ENCODE results near the gene TGM2. TPM values are rescaled to one million over a fixed set of nuclear protein-coding genes. Genes with fewer than 3 reads are reported as not detected.

The TGM2 gene
- total and polyA plus RNA-seq, 9 of the 15 experiments (the other 6 are each of a cell fraction or from before 2014, with no cell fraction given), result 5.5 to 78.5 (median 37.6) TPM

DNA sequence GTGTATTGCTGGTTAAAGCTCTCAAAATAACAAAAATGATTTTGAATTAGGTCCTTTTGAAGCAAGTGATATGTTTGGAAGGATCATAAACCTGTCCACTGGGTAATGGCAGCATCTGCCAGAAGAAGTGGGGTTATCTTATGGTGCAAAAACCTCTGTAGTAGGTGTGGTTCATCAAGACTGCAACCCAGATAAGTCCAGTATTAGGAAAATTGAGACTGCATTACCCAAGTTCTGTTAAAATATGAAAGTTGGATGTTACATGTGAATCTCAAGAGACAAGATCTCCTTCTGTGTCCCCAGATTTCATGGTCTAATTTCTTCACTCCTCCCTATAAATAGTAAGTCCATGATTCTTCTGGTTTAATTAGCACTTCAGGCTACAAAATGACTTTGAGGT is 72.2 kb downstream of the TGM2 start (continued):
- peak; percentile 45 for TF ChIP-seq TCF3 (CRISPR knock-in tag; IDR thresholded peaks at IDR 0.05)

DNA sequence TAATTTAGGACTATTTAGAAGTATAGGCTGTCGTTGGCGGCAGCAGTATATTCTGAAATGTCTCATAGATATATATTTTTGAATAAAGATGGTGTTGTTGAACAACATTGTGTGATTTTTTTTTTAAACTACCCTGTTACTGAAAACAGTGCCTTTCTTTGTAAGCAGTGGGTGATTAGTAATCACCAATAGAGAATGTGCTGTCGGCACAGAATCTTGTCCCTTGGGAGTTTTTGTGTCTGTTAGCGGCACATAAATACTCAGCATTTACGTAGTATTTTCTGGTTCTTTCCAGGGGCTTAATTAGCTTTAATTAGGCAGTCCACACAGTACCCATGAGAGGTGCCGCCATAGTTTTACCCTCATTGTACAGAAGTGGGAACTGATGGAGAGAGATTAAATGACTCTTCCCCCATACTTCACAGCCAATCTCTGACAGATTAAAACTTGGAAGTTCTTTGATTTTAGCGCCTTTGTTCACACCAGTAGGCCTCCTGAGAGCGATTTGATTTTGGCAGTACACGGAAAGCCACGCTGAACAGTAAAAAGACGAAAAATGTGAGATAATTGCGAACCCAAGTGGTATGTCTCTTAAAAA is 72.7 kb downstream of the TGM2 start:
- no peaks in the 10 kb centered on the region for H4K20me1 ChIP-seq (replicated peaks; ENCODE audit: control insufficient read depth, insufficient read depth, low read length)
- FAIRE-seq, result no peak
- TF ChIP-seq CBFB (CRISPR knock-in tag; IDR thresholded peaks at IDR 0.05), result no peak
- TF ChIP-seq, protein P1, sequence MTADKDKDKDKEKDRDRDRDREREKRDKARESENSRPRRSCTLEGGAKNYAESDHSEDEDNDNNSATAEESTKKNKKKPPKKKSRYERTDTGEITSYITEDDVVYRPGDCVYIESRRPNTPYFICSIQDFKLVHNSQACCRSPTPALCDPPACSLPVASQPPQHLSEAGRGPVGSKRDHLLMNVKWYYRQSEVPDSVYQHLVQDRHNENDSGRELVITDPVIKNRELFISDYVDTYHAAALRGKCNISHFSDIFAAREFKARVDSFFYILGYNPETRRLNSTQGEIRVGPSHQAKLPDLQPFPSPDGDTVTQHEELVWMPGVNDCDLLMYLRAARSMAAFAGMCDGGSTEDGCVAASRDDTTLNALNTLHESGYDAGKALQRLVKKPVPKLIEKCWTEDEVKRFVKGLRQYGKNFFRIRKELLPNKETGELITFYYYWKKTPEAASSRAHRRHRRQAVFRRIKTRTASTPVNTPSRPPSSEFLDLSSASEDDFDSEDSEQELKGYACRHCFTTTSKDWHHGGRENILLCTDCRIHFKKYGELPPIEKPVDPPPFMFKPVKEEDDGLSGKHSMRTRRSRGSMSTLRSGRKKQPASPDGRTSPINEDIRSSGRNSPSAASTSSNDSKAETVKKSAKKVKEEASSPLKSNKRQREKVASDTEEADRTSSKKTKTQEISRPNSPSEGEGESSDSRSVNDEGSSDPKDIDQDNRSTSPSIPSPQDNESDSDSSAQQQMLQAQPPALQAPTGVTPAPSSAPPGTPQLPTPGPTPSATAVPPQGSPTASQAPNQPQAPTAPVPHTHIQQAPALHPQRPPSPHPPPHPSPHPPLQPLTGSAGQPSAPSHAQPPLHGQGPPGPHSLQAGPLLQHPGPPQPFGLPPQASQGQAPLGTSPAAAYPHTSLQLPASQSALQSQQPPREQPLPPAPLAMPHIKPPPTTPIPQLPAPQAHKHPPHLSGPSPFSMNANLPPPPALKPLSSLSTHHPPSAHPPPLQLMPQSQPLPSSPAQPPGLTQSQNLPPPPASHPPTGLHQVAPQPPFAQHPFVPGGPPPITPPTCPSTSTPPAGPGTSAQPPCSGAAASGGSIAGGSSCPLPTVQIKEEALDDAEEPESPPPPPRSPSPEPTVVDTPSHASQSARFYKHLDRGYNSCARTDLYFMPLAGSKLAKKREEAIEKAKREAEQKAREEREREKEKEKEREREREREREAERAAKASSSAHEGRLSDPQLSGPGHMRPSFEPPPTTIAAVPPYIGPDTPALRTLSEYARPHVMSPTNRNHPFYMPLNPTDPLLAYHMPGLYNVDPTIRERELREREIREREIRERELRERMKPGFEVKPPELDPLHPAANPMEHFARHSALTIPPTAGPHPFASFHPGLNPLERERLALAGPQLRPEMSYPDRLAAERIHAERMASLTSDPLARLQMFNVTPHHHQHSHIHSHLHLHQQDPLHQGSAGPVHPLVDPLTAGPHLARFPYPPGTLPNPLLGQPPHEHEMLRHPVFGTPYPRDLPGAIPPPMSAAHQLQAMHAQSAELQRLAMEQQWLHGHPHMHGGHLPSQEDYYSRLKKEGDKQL (CRISPR knock-in tag; IDR thresholded peaks at IDR 0.05; ENCODE audit: borderline replicate concordance), result no peak
- TF ChIP-seq, protein P2, sequence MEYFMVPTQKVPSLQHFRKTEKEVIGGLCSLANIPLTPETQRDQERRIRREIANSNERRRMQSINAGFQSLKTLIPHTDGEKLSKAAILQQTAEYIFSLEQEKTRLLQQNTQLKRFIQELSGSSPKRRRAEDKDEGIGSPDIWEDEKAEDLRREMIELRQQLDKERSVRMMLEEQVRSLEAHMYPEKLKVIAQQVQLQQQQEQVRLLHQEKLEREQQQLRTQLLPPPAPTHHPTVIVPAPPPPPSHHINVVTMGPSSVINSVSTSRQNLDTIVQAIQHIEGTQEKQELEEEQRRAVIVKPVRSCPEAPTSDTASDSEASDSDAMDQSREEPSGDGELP (CRISPR knock-in tag; IDR thresholded peaks at IDR 0.05; ENCODE audit: borderline replicate concordance), result no peak
- no peak for TF ChIP-seq ETV1 (tag; conservative IDR thresholded peaks at IDR 0.05; ENCODE audit: low read depth)
- TF ChIP-seq, protein P3, sequence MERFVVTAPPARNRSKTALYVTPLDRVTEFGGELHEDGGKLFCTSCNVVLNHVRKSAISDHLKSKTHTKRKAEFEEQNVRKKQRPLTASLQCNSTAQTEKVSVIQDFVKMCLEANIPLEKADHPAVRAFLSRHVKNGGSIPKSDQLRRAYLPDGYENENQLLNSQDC (CRISPR knock-in tag; IDR thresholded peaks at IDR 0.05), result no peak
- TF ChIP-seq, protein P4, sequence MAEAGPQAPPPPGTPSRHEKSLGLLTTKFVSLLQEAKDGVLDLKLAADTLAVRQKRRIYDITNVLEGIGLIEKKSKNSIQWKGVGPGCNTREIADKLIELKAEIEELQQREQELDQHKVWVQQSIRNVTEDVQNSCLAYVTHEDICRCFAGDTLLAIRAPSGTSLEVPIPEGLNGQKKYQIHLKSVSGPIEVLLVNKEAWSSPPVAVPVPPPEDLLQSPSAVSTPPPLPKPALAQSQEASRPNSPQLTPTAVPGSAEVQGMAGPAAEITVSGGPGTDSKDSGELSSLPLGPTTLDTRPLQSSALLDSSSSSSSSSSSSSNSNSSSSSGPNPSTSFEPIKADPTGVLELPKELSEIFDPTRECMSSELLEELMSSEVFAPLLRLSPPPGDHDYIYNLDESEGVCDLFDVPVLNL (CRISPR knock-in tag; IDR thresholded peaks at IDR 0.05; ENCODE audit: low read depth), result no peak
- TF ChIP-seq ETV5 (CRISPR knock-in tag; IDR thresholded peaks at IDR 0.05; ENCODE audit: low read depth), result no peak
- TF ChIP-seq NFE2 (IDR thresholded peaks at IDR 0.05; ENCODE audit: low read depth), result no peak

More for the DNA sequence above, 72.7 kb downstream of the TGM2 start:
- Histone ChIP-seq H3K36me3 (ENCODE audit: control insufficient read depth, insufficient read depth, low read length) (peaks cover 52% of the 10 kb centered on the region), H3K27me3 (ENCODE audit: control insufficient read depth in 2 of 2, insufficient read depth in 2 of 2, low read length in 2 of 2) (no peaks in the 10 kb centered on the region), H3K9me1 (ENCODE audit: control insufficient read depth, insufficient read depth, low read length) (no peaks in the 10 kb centered on the region), H3K4me3 (no peak overlapping the region), H3K27ac (ENCODE audit: extremely low read depth, low read depth, low read length) (no peak overlapping the region), H3K9ac (ENCODE audit: insufficient read depth in 1 of 2, low read depth in 2 of 2, low read length in 2 of 2) (no peak overlapping the region), H3K4me1 (replicated peaks in 1 of 2; ENCODE audit: control insufficient read depth in 2 of 2, insufficient read depth in 2 of 2, low read length in 2 of 2) (peaks cover 4 to 48% of the 10 kb centered on the region in 2 experiments; a peak in 4 of 5 replicates), H2AFZ (ENCODE audit: low read depth, low read length) (no peak overlapping the region), H3K4me2 (ENCODE audit: insufficient read depth, low read length) (no peak overlapping the region), H3K79me2 (ENCODE audit: control insufficient read depth, insufficient read depth, low read length) (no peaks in the 10 kb centered on the region), H3K9me3 (replicated peaks; ENCODE audit: control insufficient read depth, insufficient read depth, low read depth, low read length) (no peaks in the 10 kb centered on the region)
- intact Hi-C loops (cut with micrococcal nuclease), result no loop called here
- ATAC-seq (no peak), DNase-seq (ENCODE audit: extremely low read depth in 1 of 4, low spot score in 3 of 4) (no peak)
- POLR2A ChIA-PET, result interaction anchor here (0.6 kb wide), 1 partner anchor 8 kb away, joined by 3 read pairs; no protein-coding TSS in a partner anchor
- BruUV-seq (replicated peaks), result no TSS peak
- CTCF ChIA-PET (ENCODE audit: low intra/inter-chr PET ratio), result no interaction called here
- in situ Hi-C loops (cut with MboI), result no loop called here
- WGBS (ENCODE audit: insufficient coverage, low coverage, missing lambda C conversion rate), result 80% methylated on average over 12 of the region's 12 CpGs
